ENCODE measurements around the gene PTPRJ.

GRCh38 chr11:48210052-48210451 is 229.7 kb downstream of the PTPRJ start:
- TF ChIP-seq CTCF (conservative IDR thresholded peaks at IDR 0.05; ENCODE audit: low read length) = peak; percentile 35
- no peak for TF ChIP-seq EZH2phosphoT487 (IDR thresholded peaks at IDR 0.05; ENCODE audit: borderline replicate concordance)

Measured in Loucy (cell line).